K562 (cell line): ENCODE results near the gene SLC3A2. TPM values are rescaled to one million over a fixed set of nuclear protein-coding genes. Genes with fewer than 3 reads are reported as not detected.

Experiments used
- BMI1 ChIP-seq: fragments of 150-350 bp; IDR thresholded peaks from 2 replicates; pipeline ENCODE4 v1.6.1; 2014; ENCODE audit warnings: low read length
- CSDE1 ChIP-seq, 2 experiments: fragments of 450-650 bp; IDR thresholded peaks; 2 replicates each; pipeline ENCODE4 v1.6.1; 2016; ENCODE audit warnings: mild to moderate bottlenecking in 1 of 2
- FOXK2 ChIP-seq, 2 experiments: fragments of 450-650 bp; IDR thresholded peaks in 1 of 2; conservative IDR thresholded peaks in 1 of 2; 2 replicates each; pipeline ENCODE4 v1.6.1; 2016; ENCODE audit warnings: low read depth in 2 of 2, mild to moderate bottlenecking in 1 of 2
- GATAD2B ChIP-seq: fragments of 450-650 bp; IDR thresholded peaks from 2 replicates; pipeline ENCODE4 v1.6.1; 2017; ENCODE audit warnings: mild to moderate bottlenecking, borderline replicate concordance
- HNRNPLL ChIP-seq: fragments of 200-400 bp; formaldehyde crosslinking; IDR thresholded peaks from 2 replicates; pipeline ENCODE4 v1.6.1; 2017; ENCODE audit warnings: low read length, low read depth, mild to moderate bottlenecking; ENCODE audit not compliant: poor library complexity, severe bottlenecking
- LARP7 ChIP-seq: fragments of 450-650 bp; IDR thresholded peaks from 2 replicates; pipeline ENCODE4 v1.6.1; 2016
- MAFF ChIP-seq: IDR thresholded peaks from 2 replicates; pipeline ENCODE4 v1.6.1; 2012; ENCODE audit warnings: low read length, improper control_type of control experiment
- POLR2AphosphoS5 ChIP-seq: IDR thresholded peaks from 2 replicates; pipeline ENCODE4 v1.6.1; 2011; ENCODE audit warnings: mild to moderate bottlenecking, low read depth, low read length, moderate library complexity; ENCODE audit not compliant: control insufficient read depth, insufficient read depth
- PRMT5 ChIP-seq: sonication (generic); formaldehyde crosslinking; IDR thresholded peaks from 2 replicates; pipeline ENCODE4 v1.5.0; 2020; ENCODE audit warnings: missing genetic modification reagents
- PTBP1 ChIP-seq: fragments of 200-400 bp; formaldehyde crosslinking; IDR thresholded peaks from 2 replicates; pipeline ENCODE4 v1.6.1; 2017; ENCODE audit warnings: low read depth, low read length
- RBM39 ChIP-seq: fragments of 200-400 bp; formaldehyde crosslinking; optimal IDR thresholded peaks from 2 replicates; pipeline ENCODE3; 2018; ENCODE audit warnings: low read depth, low read length
- TFAM ChIP-seq: fragments of 250-450 bp; sonication (Bioruptor Pico); conservative IDR thresholded peaks from 2 replicates; pipeline ENCODE4 v1.5.0; 2021; ENCODE audit warnings: mild to moderate bottlenecking, moderate library complexity
- XRCC5 ChIP-seq: fragments of 200-400 bp; formaldehyde crosslinking; IDR thresholded peaks from 2 replicates; pipeline ENCODE4 v1.6.1; 2017; ENCODE audit warnings: low read depth, mild to moderate bottlenecking, low read length
- ZBTB1 ChIP-seq: sonication (generic); formaldehyde crosslinking; IDR thresholded peaks from 2 replicates; pipeline ENCODE4 v1.8.1; 2023; ENCODE audit warnings: missing genetic modification reagents, low read depth, mild to moderate bottlenecking, borderline replicate concordance
- polyA plus RNA-seq, 8 experiments: library from polyadenylated mRNA; depleted of rRNA in 4 of 8; stranded (reverse) in 5 of 8; unstranded in 3 of 8; fragments of >200 nt; fragmentation: Nextera tagmentation in 2 of 8; fragmentation: Illumina TruSeq in 1 of 8; extraction: Ambion mirVana in 2 of 8; extraction: Trizol in 1 of 8; gene quantifications; 2 replicates each; pipeline versions ENCODE4 v1.2.1 to v1.2.3, GENCODE V29; 2011 to 2014; ENCODE audit warnings: inconsistent platforms in 1 of 8, missing spikeins in 1 of 8
- total RNA-seq, 7 experiments: library from RNA; depleted of rRNA in 6 of 7; stranded (reverse); fragments of >200 nt in 6 of 7; fragmentation: Illumina TruSeq in 2 of 7; extraction: Trizol in 2 of 7; gene quantifications; 2 replicates each; pipeline versions ENCODE4 v1.2.1 to v1.2.3, GENCODE V29; 2011 to 2021; ENCODE audit warnings: low replicate concordance in 1 of 7
- TF ChIP-seq, protein P1 (sequence below): fragments of 250-450 bp; sonication (Bioruptor Pico); IDR thresholded peaks from 2 replicates; pipeline ENCODE4 v1.8.0; 2021; ENCODE audit warnings: mild to moderate bottlenecking, moderate library complexity
- TF ChIP-seq, protein P2 (sequence below): fragments of 250-450 bp; sonication (Bioruptor Pico); IDR thresholded peaks from 2 replicates; pipeline ENCODE4 v1.4.0; 2020; ENCODE audit warnings: mild to moderate bottlenecking, moderate library complexity
- TF ChIP-seq, protein P3 (sequence below): fragments of 200-800 bp; sonication (Bioruptor generic); IDR thresholded peaks from 2 replicates; pipeline ENCODE4 v1.6.1; 2017; ENCODE audit warnings: missing genetic modification characterization, missing compliant biosample characterization
- TF ChIP-seq, protein P4 (sequence below), 2 experiments: IDR thresholded peaks in 1 of 2; conservative IDR thresholded peaks in 1 of 2; 2 replicates each; pipeline ENCODE4 v1.6.1; 2016; ENCODE audit warnings: low read depth in 2 of 2, mild to moderate bottlenecking in 1 of 2, missing compliant biosample characterization in 1 of 2, missing genetic modification characterization in 1 of 2, moderate library complexity in 1 of 2

Gene SLC3A2
- total and polyA plus RNA-seq, 9 of the 15 experiments (the other 6 are each of a cell fraction or from before 2014, with no cell fraction given) = 20.0 to 296 (median 214) TPM

DNA sequence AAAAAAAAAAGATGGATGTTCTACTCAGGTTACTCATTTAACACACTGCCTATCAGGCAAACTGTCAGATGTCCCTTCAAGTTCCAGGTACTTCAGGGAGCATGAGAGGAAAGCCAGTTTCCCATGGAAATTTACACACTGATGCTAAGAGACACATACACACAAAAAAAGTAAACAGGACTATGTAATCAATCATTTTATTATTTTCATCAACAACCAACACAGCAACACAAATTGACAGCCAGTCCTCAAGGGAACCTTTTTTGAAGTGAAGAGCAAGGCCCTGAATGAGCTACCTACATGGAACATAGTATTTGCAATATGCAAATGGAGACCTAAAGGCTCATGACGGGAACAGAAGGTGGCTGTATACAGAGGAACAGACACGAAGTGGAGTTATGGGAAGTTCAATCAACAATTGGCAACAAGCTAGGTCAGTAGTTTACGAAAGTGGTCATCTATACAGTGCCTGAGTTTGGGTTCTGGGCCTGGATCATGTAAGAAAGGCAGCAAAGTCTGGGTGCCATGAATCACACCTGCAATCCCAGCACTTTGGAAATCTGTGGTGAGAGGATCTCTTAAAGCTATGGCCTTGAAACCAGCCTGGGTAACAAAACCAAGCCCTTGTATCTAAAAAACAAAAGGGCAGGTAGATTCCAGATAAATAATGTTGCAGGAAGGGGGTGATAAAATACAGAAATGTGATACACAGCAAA lies 28.7 kb upstream of the SLC3A2 start (continued):
- TF ChIP-seq, protein P1, sequence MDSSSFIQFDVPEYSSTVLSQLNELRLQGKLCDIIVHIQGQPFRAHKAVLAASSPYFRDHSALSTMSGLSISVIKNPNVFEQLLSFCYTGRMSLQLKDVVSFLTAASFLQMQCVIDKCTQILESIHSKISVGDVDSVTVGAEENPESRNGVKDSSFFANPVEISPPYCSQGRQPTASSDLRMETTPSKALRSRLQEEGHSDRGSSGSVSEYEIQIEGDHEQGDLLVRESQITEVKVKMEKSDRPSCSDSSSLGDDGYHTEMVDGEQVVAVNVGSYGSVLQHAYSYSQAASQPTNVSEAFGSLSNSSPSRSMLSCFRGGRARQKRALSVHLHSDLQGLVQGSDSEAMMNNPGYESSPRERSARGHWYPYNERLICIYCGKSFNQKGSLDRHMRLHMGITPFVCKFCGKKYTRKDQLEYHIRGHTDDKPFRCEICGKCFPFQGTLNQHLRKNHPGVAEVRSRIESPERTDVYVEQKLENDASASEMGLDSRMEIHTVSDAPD (CRISPR knock-in tag) = no peak
- TF ChIP-seq POLR2AphosphoS5 (peak; percentile 53), RBM39 (peak; percentile 22), MAFF (no peak), HNRNPLL (no peak), CSDE1 (IDR thresholded peaks at IDR 0.05) (0 out of 4 replicates have a peak, but pooled peaks of 1 of the 2 experiments have one; percentile 25), TFAM (no peak), BMI1 (no peak), ZBTB1 (CRISPR knock-in tag) (0 out of 2 replicates have a peak, but pooled peaks have one; percentile 18), PTBP1 (0 out of 2 replicates have a peak, but pooled peaks have one; percentile 45), GATAD2B (no peak), PRMT5 (no peak), FOXK2 (conservative IDR thresholded peaks at IDR 0.05 in 1 of 2, IDR thresholded peaks at IDR 0.05 in 1 of 2; ENCODE audit: low read depth in 2 of 2) (peak in 1 of 2 experiments; percentile 64; a peak in 1 of 4 replicates), LARP7 (no peak), XRCC5 (no peak)
- TF ChIP-seq, protein P2, sequence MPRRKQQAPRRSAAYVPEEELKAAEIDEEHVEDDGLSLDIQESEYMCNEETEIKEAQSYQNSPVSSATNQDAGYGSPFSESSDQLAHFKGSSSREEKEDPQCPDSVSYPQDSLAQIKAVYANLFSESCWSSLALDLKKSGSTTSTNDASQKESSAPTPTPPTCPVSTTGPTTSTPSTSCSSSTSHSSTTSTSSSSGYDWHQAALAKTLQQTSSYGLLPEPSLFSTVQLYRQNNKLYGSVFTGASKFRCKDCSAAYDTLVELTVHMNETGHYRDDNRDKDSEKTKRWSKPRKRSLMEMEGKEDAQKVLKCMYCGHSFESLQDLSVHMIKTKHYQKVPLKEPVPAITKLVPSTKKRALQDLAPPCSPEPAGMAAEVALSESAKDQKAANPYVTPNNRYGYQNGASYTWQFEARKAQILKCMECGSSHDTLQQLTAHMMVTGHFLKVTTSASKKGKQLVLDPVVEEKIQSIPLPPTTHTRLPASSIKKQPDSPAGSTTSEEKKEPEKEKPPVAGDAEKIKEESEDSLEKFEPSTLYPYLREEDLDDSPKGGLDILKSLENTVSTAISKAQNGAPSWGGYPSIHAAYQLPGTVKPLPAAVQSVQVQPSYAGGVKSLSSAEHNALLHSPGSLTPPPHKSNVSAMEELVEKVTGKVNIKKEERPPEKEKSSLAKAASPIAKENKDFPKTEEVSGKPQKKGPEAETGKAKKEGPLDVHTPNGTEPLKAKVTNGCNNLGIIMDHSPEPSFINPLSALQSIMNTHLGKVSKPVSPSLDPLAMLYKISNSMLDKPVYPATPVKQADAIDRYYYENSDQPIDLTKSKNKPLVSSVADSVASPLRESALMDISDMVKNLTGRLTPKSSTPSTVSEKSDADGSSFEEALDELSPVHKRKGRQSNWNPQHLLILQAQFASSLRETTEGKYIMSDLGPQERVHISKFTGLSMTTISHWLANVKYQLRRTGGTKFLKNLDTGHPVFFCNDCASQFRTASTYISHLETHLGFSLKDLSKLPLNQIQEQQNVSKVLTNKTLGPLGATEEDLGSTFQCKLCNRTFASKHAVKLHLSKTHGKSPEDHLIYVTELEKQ = no peak
- TF ChIP-seq, protein P3, sequence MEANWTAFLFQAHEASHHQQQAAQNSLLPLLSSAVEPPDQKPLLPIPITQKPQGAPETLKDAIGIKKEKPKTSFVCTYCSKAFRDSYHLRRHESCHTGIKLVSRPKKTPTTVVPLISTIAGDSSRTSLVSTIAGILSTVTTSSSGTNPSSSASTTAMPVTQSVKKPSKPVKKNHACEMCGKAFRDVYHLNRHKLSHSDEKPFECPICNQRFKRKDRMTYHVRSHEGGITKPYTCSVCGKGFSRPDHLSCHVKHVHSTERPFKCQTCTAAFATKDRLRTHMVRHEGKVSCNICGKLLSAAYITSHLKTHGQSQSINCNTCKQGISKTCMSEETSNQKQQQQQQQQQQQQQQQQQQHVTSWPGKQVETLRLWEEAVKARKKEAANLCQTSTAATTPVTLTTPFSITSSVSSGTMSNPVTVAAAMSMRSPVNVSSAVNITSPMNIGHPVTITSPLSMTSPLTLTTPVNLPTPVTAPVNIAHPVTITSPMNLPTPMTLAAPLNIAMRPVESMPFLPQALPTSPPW = no peak
- TF ChIP-seq, protein P4, sequence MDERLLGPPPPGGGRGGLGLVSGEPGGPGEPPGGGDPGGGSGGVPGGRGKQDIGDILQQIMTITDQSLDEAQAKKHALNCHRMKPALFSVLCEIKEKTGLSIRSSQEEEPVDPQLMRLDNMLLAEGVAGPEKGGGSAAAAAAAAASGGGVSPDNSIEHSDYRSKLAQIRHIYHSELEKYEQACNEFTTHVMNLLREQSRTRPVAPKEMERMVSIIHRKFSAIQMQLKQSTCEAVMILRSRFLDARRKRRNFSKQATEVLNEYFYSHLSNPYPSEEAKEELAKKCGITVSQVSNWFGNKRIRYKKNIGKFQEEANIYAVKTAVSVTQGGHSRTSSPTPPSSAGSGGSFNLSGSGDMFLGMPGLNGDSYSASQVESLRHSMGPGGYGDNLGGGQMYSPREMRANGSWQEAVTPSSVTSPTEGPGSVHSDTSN (CRISPR knock-in tag; IDR thresholded peaks at IDR 0.05; ENCODE audit: low read depth) = no peak
- TF ChIP-seq, protein P4 (tag; conservative IDR thresholded peaks at IDR 0.05; ENCODE audit: low read depth) = peak; percentile 56; the same call in 1 of the 2 replicates
